Keratinocyte (primary cell): ENCODE measurements around the gene ABL2. TPM values are rescaled to one million over a fixed set of nuclear protein-coding genes. Genes with fewer than 3 reads are reported as not detected.

Experiments
- DNase-seq: peaks from one replicate; pipeline ENCODE4 v3.0.0-alpha.2; 2011; ENCODE audit warnings: low read depth, missing footprints, low spot score
- FAIRE-seq: peaks from 2 replicates; lab custom pipeline; 2011; peaks lifted over from hg19 to GRCh38; lab: Jason Lieb, UNC
- H2AFZ ChIP-seq: 2 replicates; pipeline ENCODE4 v1.6.0; 2012; ENCODE audit warnings: low read length, control low read depth, inconsistent platforms; ENCODE audit not compliant: control insufficient read depth
- H3K27ac ChIP-seq: 2 replicates; pipeline ENCODE4 v1.5.1; 2011; ENCODE audit warnings: low read length; ENCODE audit not compliant: control insufficient read depth, insufficient read depth
- H3K27me3 ChIP-seq: 3 replicates; pipeline ENCODE4 v1.6.0; 2011; ENCODE audit warnings: low read length; ENCODE audit not compliant: control insufficient read depth, insufficient read depth; ENCODE audit errors: extremely low read depth
- H3K36me3 ChIP-seq, 2 experiments: 2 replicates in 1 of 2; 3 replicates in 1 of 2; pipeline ENCODE4 v1.5.1; 2011; ENCODE audit warnings: low read length in 2 of 2, mild to moderate bottlenecking in 1 of 2; ENCODE audit not compliant: control insufficient read depth in 2 of 2, insufficient read depth in 2 of 2; ENCODE audit errors: extremely low read depth in 1 of 2
- H3K4me1 ChIP-seq: 3 replicates; pipeline ENCODE4 v1.5.1; 2011; ENCODE audit warnings: low read length; ENCODE audit not compliant: control insufficient read depth, insufficient read depth; ENCODE audit errors: extremely low read depth
- H3K4me2 ChIP-seq: 3 replicates; pipeline ENCODE4 v1.6.0; 2011; ENCODE audit warnings: low read depth, low read length; ENCODE audit not compliant: control insufficient read depth, insufficient read depth; ENCODE audit errors: extremely low read depth
- H3K4me3 ChIP-seq, 3 experiments: fragments of 200-600 bp in 1 of 3; sonication (generic) in 1 of 3; 2 replicates in 2 of 3; 3 replicates in 1 of 3; pipeline ENCODE4 v1.5.1; 2011 to 2016; ENCODE audit warnings: low read length in 3 of 3, mild to moderate bottlenecking in 3 of 3, control low read depth in 2 of 3, inconsistent platforms in 1 of 3, low read depth in 1 of 3, mixed read lengths in 1 of 3, mixed run types in 1 of 3, moderate library complexity in 1 of 3; ENCODE audit not compliant: control insufficient read depth in 2 of 3, insufficient read depth in 2 of 3; ENCODE audit errors: extremely low read depth in 1 of 3
- H3K79me2 ChIP-seq: 2 replicates; pipeline ENCODE4 v1.6.0; 2012; ENCODE audit warnings: low read length; ENCODE audit not compliant: control insufficient read depth, insufficient read depth
- H3K9ac ChIP-seq: 3 replicates; pipeline ENCODE4 v1.6.0; 2011; ENCODE audit warnings: low read length; ENCODE audit not compliant: control insufficient read depth, insufficient read depth; ENCODE audit errors: extremely low read depth
- H3K9me1 ChIP-seq: 3 replicates; pipeline ENCODE4 v1.6.0; 2011; ENCODE audit warnings: low read length; ENCODE audit not compliant: control insufficient read depth, insufficient read depth; ENCODE audit errors: extremely low read depth
- H3K9me3 ChIP-seq: 2 replicates; pipeline ENCODE4 v1.5.1; 2012; ENCODE audit warnings: low read depth, low read length; ENCODE audit not compliant: control insufficient read depth
- H4K20me1 ChIP-seq: 3 replicates; pipeline ENCODE4 v1.6.0; 2011; ENCODE audit warnings: low read length; ENCODE audit not compliant: control insufficient read depth, insufficient read depth; ENCODE audit errors: extremely low read depth
- EZH2 ChIP-seq: IDR thresholded peaks from one replicate; pipeline ENCODE4 v1.6.1; 2012; ENCODE audit warnings: inconsistent platforms, mild to moderate bottlenecking, low read length, moderate library complexity
- dilution Hi-C: fragments of 300-500 bp; cut with MboI; formaldehyde crosslinking; loops from one replicate; pipeline ENCODE4 v1.7.0; 2020; ENCODE audit warnings: low sequenced_read_pairs; ENCODE audit not compliant: extremely low pct_ligation_motif_present
- polyA plus RNA-seq, 5 experiments: library from polyadenylated mRNA; depleted of rRNA in 3 of 5; stranded (reverse) in 3 of 5; stranded (forward) in 1 of 5; unstranded in 1 of 5; fragments of >200 nt; gene quantifications; 1 replicate in 1 of 5; 2 replicates in 3 of 5; 3 replicates in 1 of 5; pipeline versions ENCODE4 v1.2.1 to v1.2.3, GENCODE V29; 2011 to 2012; ENCODE audit warnings: missing spikeins in 2 of 5, low read depth in 1 of 5, low replicate concordance in 1 of 5
- TF ChIP-seq, protein P1 (sequence below), 3 experiments: IDR thresholded peaks in 1 of 3; conservative IDR thresholded peaks in 1 of 3; optimal IDR thresholded peaks in 1 of 3; 2 replicates in 2 of 3; 3 replicates in 1 of 3; pipeline versions ENCODE3 to v1.5.1; 2011; ENCODE audit warnings: low read length in 3 of 3, mild to moderate bottlenecking in 3 of 3, moderate library complexity in 2 of 3, control low read depth in 1 of 3, inconsistent platforms in 1 of 3; ENCODE audit not compliant: insufficient read depth in 2 of 3; ENCODE audit errors: extremely low read depth in 1 of 3

Gene ABL2
- polyA plus RNA-seq, 1 donor (not counting 4 experiments of a cell fraction or from before 2014, with no cell fraction given): 37.6 TPM

DNA sequence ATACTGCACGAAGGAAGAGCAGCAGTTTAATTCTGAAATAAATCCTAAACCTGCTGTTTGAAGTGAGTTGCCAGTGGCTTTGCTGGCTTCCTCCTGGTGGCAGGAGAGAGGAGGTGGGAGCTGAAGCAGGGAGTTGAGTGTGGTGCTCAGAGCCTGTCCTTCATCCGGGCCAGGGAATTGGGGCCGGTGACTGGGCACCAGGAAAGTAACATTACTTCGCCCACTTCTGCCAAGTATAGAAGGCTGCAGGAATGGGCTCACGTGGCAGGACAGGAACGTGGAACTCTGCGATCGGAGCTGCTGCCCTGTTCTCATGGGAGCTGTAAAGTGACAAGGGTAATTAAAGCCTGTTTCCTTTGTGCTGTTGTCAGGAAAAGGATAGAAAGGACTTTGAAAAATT, 139.0 kb downstream of the ABL2 start:
- Histone ChIP-seq H3K9me1 (no peaks in the 10 kb centered on the region), H4K20me1 (no peaks in the 10 kb centered on the region), H3K4me3 (no peak overlapping the region), H3K27me3 (no peaks in the 10 kb centered on the region), H3K9ac (no peak overlapping the region), H3K79me2 (no peaks in the 10 kb centered on the region), H3K36me3 (peaks cover 50 to 53% of the 10 kb centered on the region in 2 experiments), H2AFZ (no peak overlapping the region), H3K4me1 (no peaks in the 10 kb centered on the region), H3K27ac (no peak overlapping the region), H3K9me3 (no peaks in the 10 kb centered on the region), H3K4me2 (no peak overlapping the region)
- dilution Hi-C loops: no loop called here
- TF ChIP-seq EZH2: no peak
- TF ChIP-seq, protein P1, sequence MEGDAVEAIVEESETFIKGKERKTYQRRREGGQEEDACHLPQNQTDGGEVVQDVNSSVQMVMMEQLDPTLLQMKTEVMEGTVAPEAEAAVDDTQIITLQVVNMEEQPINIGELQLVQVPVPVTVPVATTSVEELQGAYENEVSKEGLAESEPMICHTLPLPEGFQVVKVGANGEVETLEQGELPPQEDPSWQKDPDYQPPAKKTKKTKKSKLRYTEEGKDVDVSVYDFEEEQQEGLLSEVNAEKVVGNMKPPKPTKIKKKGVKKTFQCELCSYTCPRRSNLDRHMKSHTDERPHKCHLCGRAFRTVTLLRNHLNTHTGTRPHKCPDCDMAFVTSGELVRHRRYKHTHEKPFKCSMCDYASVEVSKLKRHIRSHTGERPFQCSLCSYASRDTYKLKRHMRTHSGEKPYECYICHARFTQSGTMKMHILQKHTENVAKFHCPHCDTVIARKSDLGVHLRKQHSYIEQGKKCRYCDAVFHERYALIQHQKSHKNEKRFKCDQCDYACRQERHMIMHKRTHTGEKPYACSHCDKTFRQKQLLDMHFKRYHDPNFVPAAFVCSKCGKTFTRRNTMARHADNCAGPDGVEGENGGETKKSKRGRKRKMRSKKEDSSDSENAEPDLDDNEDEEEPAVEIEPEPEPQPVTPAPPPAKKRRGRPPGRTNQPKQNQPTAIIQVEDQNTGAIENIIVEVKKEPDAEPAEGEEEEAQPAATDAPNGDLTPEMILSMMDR (optimal IDR thresholded peaks at IDR 0.05 in 1 of 3, IDR thresholded peaks at IDR 0.05 in 1 of 3, conservative IDR thresholded peaks at IDR 0.05 in 1 of 3; ENCODE audit: extremely low read depth in 1 of 3, insufficient read depth in 2 of 3, low read length in 3 of 3): no peak
- no peak for FAIRE-seq
- DNase-seq: no peak

DNA sequence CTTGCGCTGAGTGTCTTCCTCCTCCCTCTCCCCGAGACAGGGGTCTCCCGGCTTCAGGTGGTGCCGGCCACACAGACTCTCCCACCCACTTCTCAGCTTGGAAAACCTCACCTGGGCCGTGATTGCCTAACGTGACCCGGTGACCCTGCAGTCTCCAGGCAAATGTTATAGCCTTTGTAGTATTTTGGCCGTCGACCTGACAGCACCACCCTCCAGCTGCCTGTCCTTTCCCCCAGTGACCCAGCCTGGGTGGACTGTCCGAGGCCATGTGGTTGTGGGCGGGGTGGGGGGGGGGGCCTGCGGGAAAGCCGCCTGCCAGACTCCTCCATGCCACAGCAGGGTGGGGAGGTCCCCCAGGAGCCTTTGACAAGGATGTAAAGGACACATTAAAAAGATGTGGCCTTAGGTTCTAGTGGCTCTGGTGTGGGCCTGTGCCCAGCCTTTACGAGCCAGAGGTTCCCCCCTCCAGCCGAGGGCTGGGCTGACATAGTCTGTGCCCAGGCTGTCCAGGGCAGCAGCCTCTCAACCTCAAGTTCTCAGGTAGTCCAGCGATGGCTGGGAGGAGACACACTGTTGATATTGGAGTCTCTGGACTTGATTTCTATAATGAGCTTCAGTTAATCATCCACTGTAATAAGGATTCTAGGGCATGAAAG, 139.5 kb downstream of the ABL2 start:
- H3K9me3 ChIP-seq: no peaks in the 10 kb centered on the region
- no peak overlapping the region for H3K4me3 ChIP-seq
- TF ChIP-seq, protein P1 (optimal IDR thresholded peaks at IDR 0.05 in 1 of 3, IDR thresholded peaks at IDR 0.05 in 1 of 3, conservative IDR thresholded peaks at IDR 0.05 in 1 of 3; ENCODE audit: extremely low read depth in 1 of 3, insufficient read depth in 2 of 3, low read length in 3 of 3): no peak
- TF ChIP-seq EZH2: no peak
- H4K20me1 ChIP-seq: no peaks in the 10 kb centered on the region
- no peaks in the 10 kb centered on the region for H3K27me3 ChIP-seq
- DNase-seq: no peak
- dilution Hi-C loops: no loop called here
- FAIRE-seq: no peak
- H3K79me2 ChIP-seq: no peaks in the 10 kb centered on the region
- no peaks in the 10 kb centered on the region for H3K4me1 ChIP-seq
- no peak overlapping the region for H3K9ac ChIP-seq
- no peak overlapping the region for H2AFZ ChIP-seq
- H3K4me2 ChIP-seq: no peak overlapping the region
- no peak overlapping the region for H3K27ac ChIP-seq
- no peaks in the 10 kb centered on the region for H3K9me1 ChIP-seq
- H3K36me3 ChIP-seq: peaks cover 47 to 49% of the 10 kb centered on the region in 2 experiments
